HCT116 (cell line): ENCODE data around the gene FRMPD4. TPM values are rescaled to one million over a fixed set of nuclear protein-coding genes. Genes with fewer than 3 reads are reported as not detected.

ENCODE experiments used
- ATAC-seq: fragments of 200-7000 bp; cut with Tn5 transposase; 2 replicates; pipeline ENCODE4 v1.9.1; 2020; ENCODE audit warnings: mild to moderate bottlenecking, moderate library complexity
- BruUV-seq: library from RNA; stranded (reverse); fragments of 400-500 nt; replicated peaks from 2 replicates; lab custom pipeline; 2021; lab: Mats Ljungman, UMichigan
- CTCF ChIA-PET: fragments of 300-600 bp; sonication (Branson Sonifier 250); formaldehyde crosslinking; loops from one replicate; lab custom pipeline; 2021; ENCODE audit warnings: antibody characterized with exemption; lab: Charles Lee
- POLR2A ChIA-PET: fragments of 300-600, 350-600 bp; sonication (Branson Sonifier 250); formaldehyde crosslinking; loops from one replicate; lab custom pipeline; 2021; ENCODE audit warnings: antibody characterized with exemption; lab: Charles Lee
- RAD21 ChIA-PET, 2 experiments: fragments of 300-600 bp; sonication (Branson Sonifier 250); formaldehyde crosslinking; loops; one replicate each; lab custom pipeline; 2023; ENCODE audit warnings: low total read pairs in 2 of 2; ENCODE audit not compliant: uncharacterized antibody in 2 of 2, unreplicated experiment in 2 of 2, low non-redundant PET in 1 of 2; lab: Charles Lee
- DNase-seq: peaks from one replicate; pipeline ENCODE4 v3.0.0-alpha.2; 2010; ENCODE audit warnings: low read depth, low spot score
- H2AFZ ChIP-seq: fragments of 200-600 bp; shearing (Covaris generic), sonication (generic); 2 replicates; pipeline ENCODE4 v1.6.1; 2017; ENCODE audit warnings: low read depth, mixed run types, mixed read lengths, antibody characterized with exemption, low read length; ENCODE audit not compliant: poor library complexity, severe bottlenecking
- H3K27ac ChIP-seq: 2 replicates; pipeline ENCODE4 v1.5.1; 2012; ENCODE audit warnings: low read depth, low read length
- H3K27me3 ChIP-seq: fragments of 200-600 bp; sonication (generic); 2 replicates; pipeline ENCODE4 v1.6.1; 2016; ENCODE audit warnings: mixed run types, low read length, mixed read lengths; ENCODE audit not compliant: insufficient read depth
- H3K36me3 ChIP-seq, 2 experiments: fragments of 200-500 bp in 1 of 2; fragments of 200-600 bp in 1 of 2; sonication (Bioruptor generic) in 1 of 2; sonication (generic) in 1 of 2; 2 replicates each; pipeline versions ENCODE4 v1.5.1 to v1.6.1; 2014 to 2016; ENCODE audit warnings: low read length in 2 of 2, inconsistent platforms in 1 of 2, mixed read lengths in 1 of 2, mixed run types in 1 of 2; ENCODE audit not compliant: insufficient read depth in 2 of 2, control insufficient read depth in 1 of 2
- H3K4me1 ChIP-seq, 2 experiments: fragments of 200-600 bp in 1 of 2; sonication (generic) in 1 of 2; 2 replicates each; pipeline versions ENCODE4 v1.5.1 to v1.6.1; 2012 to 2017; ENCODE audit warnings: low read length in 2 of 2, inconsistent platforms in 1 of 2, mild to moderate bottlenecking in 1 of 2, mixed read lengths in 1 of 2, mixed run types in 1 of 2, moderate library complexity in 1 of 2; ENCODE audit not compliant: insufficient read depth in 2 of 2, control insufficient read depth in 1 of 2
- H3K4me2 ChIP-seq: fragments of 200-600 bp; sonication (generic); 2 replicates; pipeline ENCODE4 v1.6.1; 2017; ENCODE audit warnings: mixed run types, low read length, mixed read lengths
- H3K4me3 ChIP-seq, 2 experiments: fragments of 200-600 bp in 1 of 2; sonication (generic) in 1 of 2; replicated peaks in 1 of 2; 2 replicates each; pipeline ENCODE4 v1.5.1; 2011 to 2016; ENCODE audit warnings: low read length in 2 of 2, control low read depth in 1 of 2, low read depth in 1 of 2, mild to moderate bottlenecking in 1 of 2, mixed read lengths in 1 of 2, mixed run types in 1 of 2
- H3K79me2 ChIP-seq: fragments of 200-600 bp; sonication (generic); 2 replicates; pipeline ENCODE4 v1.6.1; 2017; ENCODE audit warnings: mild to moderate bottlenecking, mixed run types, low read length, moderate library complexity, mixed read lengths; ENCODE audit not compliant: insufficient read depth
- H3K9ac ChIP-seq: fragments of 200-600 bp; sonication (generic); 2 replicates; pipeline ENCODE4 v1.6.1; 2016; ENCODE audit warnings: low read length, mixed read lengths
- H3K9me2 ChIP-seq: fragments of 200-600 bp; sonication (generic), shearing (Covaris generic); 2 replicates; pipeline ENCODE4 v1.6.1; 2017; ENCODE audit warnings: mixed run types, mild to moderate bottlenecking, moderate library complexity; ENCODE audit not compliant: insufficient read depth
- H3K9me3 ChIP-seq, 2 experiments: fragments of 200-500 bp in 1 of 2; fragments of 200-600 bp in 1 of 2; sonication (Bioruptor generic) in 1 of 2; sonication (generic) in 1 of 2; 2 replicates each; pipeline ENCODE4 v1.6.1; 2014 to 2017; ENCODE audit warnings: low read length in 2 of 2, mixed read lengths in 2 of 2, inconsistent platforms in 1 of 2, low read depth in 1 of 2, mild to moderate bottlenecking in 1 of 2, mixed run types in 1 of 2, moderate library complexity in 1 of 2; ENCODE audit not compliant: control insufficient read depth in 1 of 2, insufficient read depth in 1 of 2
- H4K20me1 ChIP-seq: fragments of 200-600 bp; sonication (generic), shearing (Covaris generic); 2 replicates; pipeline ENCODE4 v1.6.1; 2017; ENCODE audit warnings: mixed run types, mild to moderate bottlenecking, moderate library complexity; ENCODE audit not compliant: insufficient read depth
- CTCF ChIP-seq, 3 experiments: fragments of 200-600 bp in 1 of 3; sonication (generic) in 1 of 3; IDR thresholded peaks in 2 of 3; conservative IDR thresholded peaks in 1 of 3; 2 replicates each; pipeline ENCODE4 v1.5.1; 2012 to 2017; ENCODE audit warnings: low read depth in 2 of 3, low read length in 2 of 3, antibody characterized with exemption in 1 of 3, borderline replicate concordance in 1 of 3, control low read depth in 1 of 3, mild to moderate bottlenecking in 1 of 3, mixed read lengths in 1 of 3, mixed run types in 1 of 3, moderate library complexity in 1 of 3; ENCODE audit not compliant: insufficient read depth in 1 of 3
- RAD21 ChIP-seq: IDR thresholded peaks from 2 replicates; pipeline ENCODE4 v1.6.1; 2012; ENCODE audit warnings: low read depth, mild to moderate bottlenecking
- intact Hi-C: fragments of 100-400 bp; cut with micrococcal nuclease; formaldehyde crosslinking; loops from 2 replicates; pipeline ENCODE4 v1.10.0; 2022
- total RNA-seq: library from RNA; stranded (reverse); gene quantifications from one replicate; pipeline ENCODE4 v1.2.1, GENCODE V29; 2021; ENCODE audit not compliant: unreplicated experiment
- TF ChIP-seq, protein P1 (sequence below): IDR thresholded peaks from 2 replicates; pipeline ENCODE4 v1.6.1; 2012; ENCODE audit warnings: low read depth

Gene FRMPD4
- total RNA-seq, 1 experiment from 2014 or later, result not detected

DNA sequence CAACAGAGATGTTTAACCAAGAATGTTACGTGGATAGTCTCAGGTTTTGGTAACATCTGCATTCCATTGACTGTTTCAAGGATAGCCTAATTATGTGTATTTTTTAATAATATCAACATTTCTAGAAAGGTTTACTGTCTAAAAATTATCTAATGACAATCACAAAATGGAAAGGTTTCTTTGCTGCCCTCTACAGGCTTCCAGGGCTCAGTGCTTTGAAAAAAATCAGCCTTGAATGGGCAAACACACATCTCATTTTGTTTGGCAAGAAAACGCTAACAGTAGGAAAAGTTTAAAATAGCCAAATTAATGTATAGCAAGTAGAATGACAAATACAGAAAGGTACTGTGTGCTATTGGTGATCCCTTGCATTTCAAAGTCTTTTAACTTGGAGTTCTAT lies 429.6 kb downstream of the FRMPD4 start:
- ChIA-PET RAD21 (no interaction called here), POLR2A (no interaction called here), CTCF (no interaction called here)
- Histone ChIP-seq H3K27ac (no peak overlapping the region), H3K4me1 (no peaks in the 10 kb centered on the region), H3K9ac (no peak overlapping the region), H3K9me3 (no peaks in the 10 kb centered on the region), H3K27me3 (no peaks in the 10 kb centered on the region), H2AFZ (no peak overlapping the region), H3K4me2 (no peak overlapping the region), H4K20me1 (no peaks in the 10 kb centered on the region), H3K79me2 (no peaks in the 10 kb centered on the region), H3K4me3 (no peak overlapping the region), H3K36me3 (no peaks in the 10 kb centered on the region), H3K9me2 (no peaks in the 10 kb centered on the region)
- peak; percentile 16; the same call in 1 of the 2 replicates for TF ChIP-seq RAD21
- TF ChIP-seq, protein P1, sequence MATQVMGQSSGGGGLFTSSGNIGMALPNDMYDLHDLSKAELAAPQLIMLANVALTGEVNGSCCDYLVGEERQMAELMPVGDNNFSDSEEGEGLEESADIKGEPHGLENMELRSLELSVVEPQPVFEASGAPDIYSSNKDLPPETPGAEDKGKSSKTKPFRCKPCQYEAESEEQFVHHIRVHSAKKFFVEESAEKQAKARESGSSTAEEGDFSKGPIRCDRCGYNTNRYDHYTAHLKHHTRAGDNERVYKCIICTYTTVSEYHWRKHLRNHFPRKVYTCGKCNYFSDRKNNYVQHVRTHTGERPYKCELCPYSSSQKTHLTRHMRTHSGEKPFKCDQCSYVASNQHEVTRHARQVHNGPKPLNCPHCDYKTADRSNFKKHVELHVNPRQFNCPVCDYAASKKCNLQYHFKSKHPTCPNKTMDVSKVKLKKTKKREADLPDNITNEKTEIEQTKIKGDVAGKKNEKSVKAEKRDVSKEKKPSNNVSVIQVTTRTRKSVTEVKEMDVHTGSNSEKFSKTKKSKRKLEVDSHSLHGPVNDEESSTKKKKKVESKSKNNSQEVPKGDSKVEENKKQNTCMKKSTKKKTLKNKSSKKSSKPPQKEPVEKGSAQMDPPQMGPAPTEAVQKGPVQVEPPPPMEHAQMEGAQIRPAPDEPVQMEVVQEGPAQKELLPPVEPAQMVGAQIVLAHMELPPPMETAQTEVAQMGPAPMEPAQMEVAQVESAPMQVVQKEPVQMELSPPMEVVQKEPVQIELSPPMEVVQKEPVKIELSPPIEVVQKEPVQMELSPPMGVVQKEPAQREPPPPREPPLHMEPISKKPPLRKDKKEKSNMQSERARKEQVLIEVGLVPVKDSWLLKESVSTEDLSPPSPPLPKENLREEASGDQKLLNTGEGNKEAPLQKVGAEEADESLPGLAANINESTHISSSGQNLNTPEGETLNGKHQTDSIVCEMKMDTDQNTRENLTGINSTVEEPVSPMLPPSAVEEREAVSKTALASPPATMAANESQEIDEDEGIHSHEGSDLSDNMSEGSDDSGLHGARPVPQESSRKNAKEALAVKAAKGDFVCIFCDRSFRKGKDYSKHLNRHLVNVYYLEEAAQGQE, result no peak
- TF ChIP-seq CTCF (IDR thresholded peaks at IDR 0.05 in 2 of 3, conservative IDR thresholded peaks at IDR 0.05 in 1 of 3; ENCODE audit: borderline replicate concordance in 1 of 3, insufficient read depth in 1 of 3, low read depth in 2 of 3, low read length in 2 of 3), result peak; percentile 5 to 48 (median 41); a peak in 3 of 6 replicates
- ATAC-seq (no peak), DNase-seq (no peak)
- no TSS peak for BruUV-seq
- intact Hi-C loops, result no loop called here
